Activated T-cell treated with anti-CD3 and anti-CD28 coated beads for 48 hours (primary cell): ENCODE measurements around the gene WDFY2.
A peak's percentile ranks its signal among the peaks of the same experiment; 100 is the strongest.
"Not testable (repeated sequence)": the region's sequence is repeated elsewhere in the genome, so short reads cannot be mapped to it uniquely, and the experiment has no call there.

Experiments used
- DNase-seq: peaks from one replicate; pipeline ENCODE4 v3.0.0-alpha.2; 2020; ENCODE audit warnings: low read depth

WDFY2 gene

DNA sequence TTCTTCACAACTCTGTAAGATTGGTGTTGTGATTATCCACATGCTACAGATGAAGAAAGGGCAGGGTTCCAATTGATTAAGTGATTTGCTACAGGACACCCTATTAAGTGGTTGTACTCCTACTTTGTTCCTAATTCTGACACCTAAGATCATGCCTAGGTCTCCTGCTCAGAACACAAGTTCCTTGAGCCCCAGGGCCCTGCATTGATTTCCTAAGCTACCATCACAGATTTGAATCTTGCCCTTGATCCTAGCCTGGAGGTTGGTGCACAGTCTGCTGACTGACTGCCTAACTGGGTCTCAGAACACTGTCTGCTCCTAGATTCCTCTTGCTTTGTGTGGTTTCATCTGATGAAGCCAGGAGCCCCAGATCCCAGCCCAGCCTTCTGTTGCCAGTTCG, 19.6 kb upstream of the WDFY2 start:
- no peak for DNase-seq

DNA sequence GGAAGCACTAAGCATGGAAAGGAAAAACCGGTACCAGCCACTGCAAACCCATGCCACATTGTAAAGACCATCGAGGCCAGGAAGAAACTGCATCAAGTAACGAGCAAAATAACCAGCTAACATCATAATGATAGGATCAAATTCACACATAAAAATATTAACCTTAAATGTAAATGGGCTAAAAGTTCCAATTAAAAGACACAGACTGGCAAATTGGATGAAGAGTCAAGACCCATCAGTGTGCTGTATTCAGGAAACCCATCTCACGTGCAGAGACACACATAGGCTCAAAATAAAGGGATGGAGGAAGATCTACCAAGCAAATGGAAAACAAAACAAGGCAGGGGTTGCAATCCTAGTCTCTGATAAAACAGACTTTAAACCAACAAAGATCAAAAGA, 15.3 kb upstream of the WDFY2 start:
- DNase-seq = not testable (repeated sequence)

DNA sequence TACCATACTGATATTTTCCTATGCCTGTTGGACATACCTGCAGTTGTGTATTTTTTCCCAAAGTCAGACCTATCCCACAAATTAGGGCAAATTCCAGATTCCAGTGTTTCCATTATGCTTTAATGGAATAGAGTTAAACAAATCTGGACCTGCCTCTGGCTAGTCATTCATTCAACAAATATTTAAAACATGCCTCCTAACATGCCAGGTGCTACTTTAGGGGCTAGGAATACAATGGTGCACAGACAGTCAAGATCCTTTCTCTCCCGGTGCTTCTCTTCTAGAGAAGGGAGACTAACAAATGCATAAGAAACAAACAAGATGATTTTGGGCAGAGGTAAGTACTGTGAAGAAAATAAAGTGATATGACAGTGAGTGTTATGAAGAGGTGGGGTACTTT, 7.5 kb upstream of the WDFY2 start:
- no peak for DNase-seq

DNA sequence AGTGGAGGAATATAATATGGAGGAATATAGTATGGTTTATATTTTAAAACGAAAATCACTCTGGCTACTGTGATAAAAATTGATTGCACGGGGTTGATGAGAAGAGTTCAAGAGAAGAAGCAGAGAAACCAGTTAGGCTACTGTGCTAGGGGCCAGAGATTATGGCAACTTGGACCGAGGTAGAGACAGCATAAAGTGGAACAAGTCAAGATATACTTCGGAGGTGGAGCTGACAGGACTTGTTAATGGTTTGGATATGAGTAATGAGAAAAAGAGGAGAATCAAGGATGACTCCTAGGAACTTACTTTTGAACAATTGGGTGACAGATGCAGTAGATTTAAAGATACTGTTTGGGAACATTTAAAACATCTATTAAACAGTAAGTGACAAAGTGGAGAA, 6.6 kb upstream of the WDFY2 start:
- no peak for DNase-seq

DNA sequence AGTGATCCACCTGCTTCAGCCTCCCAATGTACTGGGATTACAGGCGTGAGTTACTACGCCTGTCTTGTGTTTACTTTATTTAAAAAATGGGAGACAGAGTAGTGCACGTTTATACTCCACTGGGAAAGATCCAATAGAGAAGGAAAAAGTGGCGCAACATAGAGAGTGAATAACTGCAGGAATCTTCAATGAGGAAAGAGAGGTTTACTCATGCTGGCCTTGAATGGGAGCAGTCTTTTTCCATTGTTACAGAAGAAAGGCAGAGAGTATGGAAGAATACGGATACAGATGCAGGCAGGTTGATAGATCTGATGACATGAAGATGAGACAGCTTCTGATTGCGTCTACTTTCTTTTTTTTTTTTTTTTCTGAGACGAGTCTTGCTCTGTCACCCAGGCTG, 4.6 kb upstream of the WDFY2 start:
- DNase-seq = no peak

DNA sequence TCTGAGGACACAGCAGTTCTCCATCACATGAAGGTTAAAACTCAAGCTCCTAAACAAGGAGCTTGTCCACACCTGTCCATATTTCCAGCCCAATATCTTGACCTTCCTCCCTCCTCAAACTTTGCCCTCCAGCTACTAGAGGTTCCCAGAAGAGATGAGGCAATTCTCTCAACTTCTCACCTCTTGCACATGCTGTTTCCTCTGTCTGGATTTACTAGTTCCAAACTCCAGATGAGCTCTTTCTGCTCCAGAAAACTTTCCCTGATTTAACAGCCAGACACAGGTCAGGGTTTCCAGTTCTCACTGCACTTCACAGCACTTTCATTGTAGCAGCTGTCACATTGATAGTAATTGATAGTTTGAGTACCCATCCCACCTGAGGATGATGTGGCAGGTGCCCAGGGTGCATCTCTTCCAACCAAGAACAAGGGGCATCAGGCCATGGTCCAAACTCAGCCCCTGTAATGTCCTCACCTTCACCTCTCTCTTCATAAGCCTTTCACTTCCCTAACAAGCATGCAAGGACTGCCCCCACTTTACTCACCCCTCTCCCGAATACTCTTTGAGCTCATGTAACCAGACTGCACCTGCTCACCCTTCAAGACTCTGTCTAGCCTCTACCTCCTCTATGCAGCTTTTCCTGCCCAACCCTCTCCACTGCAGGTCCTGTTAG, 3.0 kb upstream of the WDFY2 start:
- DNase-seq = no peak

DNA sequence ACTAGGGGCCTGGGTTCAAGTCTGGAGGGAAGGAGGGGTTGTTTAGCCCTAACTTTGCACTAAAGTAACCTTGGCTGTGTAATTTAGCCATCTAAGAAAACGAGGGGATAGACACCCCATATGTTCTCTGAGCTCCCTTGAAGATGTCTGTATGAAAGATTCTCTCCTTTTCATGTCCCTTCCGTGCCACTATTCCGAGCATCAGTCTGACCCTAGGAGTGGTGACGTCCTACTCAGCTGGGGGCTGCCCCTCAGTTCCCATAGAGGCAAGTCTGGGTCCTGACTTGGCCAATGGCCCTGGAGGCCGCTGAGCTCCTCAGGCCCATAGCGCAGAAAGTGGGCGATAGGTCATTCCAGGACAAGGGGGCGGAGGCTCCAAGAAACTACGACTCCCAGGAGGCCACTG, 790 bp upstream of the WDFY2 start:
- DNase-seq = no peak

DNA sequence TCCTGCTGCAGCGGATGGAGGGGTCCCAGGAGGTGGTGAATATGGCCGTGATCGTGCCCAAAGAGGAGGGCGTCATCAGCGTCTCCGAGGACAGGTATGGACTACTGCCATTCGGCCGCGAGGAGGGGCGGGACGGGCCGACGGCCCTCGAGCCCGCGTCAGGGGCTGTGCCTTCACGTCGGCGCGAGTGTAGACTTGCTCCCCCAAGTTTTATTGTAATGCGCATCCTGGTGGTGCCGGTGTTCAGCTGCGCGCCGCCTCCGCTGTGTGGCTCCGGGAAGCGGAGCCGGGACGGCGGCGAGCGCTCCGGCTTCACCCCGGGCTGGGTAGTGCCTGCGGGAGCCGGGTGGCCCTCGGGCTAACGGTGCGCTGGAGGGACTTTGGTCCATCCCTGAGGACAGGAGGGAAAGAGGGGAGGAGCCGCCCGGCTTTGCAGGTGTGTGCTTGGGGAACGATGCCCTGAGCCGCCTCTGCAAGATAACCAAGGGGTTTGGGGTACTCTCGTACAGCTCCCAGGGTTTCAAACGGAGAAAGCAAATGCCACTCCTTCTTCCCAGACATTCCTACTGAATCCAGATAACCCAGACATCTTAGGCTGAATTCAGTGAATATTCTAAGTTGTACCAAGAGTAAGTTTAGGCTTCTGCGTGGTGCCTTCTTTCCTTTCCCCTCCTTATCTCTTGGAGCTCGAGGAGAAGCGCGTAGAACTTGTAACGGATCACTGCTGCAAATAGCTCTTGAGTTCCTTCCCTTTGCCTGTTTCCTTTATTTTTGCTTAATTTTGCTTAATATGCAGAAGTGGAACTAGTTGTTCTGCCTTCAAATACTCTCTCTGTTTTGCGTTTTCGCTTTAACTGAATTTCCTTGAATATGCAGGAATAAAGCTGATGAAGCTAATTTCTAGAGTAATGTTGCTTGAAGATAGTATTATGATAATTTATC, 740 bp downstream of the WDFY2 start:
- peak; percentile 57 for DNase-seq

DNA sequence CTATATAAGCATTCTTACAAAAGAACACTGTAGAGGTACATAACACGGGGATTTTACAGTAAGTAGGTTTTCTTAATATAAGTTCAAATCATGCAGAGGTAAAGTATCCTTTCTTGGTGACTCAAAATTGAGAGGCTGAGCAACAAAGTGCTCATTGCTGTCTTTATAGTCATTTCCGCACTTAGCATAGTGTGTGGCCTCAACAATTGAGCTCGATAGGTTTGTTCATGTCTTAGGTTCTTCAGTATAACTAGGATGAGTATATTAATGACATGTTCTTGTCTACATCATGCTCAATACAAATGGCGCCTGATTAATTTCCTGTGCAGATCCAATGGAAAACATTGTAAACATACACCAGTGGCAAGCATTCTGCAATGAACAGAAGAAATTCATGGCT, 1.4 kb downstream of the WDFY2 start:
- no peak for DNase-seq

DNA sequence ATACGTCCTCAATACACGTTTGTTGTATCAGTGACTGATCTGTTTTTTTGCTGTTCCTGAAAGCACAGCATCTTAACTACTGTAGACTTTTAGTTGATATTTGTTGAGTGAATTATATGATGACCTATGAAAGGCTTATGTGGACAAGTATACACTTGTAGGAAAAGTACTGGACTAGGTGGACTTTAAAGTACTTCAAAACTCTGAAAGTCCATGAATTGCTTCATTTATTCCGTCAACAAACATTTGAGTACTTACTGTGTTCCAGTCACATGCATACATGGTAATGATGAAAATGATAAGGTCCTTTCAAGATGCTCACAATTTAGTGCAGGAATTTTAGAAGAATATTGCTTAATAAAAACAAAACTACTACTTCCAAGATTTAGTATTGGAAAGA, 3.1 kb downstream of the WDFY2 start:
- no peak for DNase-seq

DNA sequence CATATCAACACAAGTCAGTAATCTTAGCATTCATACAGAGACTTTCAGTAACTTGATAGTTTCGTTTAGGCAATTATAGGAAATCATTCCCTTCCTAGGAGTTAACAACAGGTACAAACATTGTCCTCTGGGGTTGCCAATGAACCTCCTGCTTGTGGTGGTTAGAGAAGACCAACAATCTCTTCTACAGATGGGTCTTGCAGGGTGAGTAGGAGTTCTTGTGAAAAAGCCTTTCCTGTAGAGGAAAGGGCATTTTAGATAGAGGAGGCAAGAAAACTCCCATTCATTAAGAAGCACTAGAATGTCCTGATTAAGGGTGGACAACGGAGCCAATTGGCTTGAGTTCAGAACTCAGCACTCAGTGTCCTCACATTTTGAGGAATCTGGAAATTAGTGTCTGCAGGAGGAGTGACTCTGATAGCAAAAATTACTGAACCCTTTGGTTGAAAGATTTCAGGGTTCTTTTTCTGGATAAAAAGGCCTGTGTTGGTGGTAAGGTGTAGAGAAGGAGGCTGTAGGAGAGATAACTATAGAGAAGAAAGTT, 4.2 kb downstream of the WDFY2 start:
- no peak for DNase-seq

DNA sequence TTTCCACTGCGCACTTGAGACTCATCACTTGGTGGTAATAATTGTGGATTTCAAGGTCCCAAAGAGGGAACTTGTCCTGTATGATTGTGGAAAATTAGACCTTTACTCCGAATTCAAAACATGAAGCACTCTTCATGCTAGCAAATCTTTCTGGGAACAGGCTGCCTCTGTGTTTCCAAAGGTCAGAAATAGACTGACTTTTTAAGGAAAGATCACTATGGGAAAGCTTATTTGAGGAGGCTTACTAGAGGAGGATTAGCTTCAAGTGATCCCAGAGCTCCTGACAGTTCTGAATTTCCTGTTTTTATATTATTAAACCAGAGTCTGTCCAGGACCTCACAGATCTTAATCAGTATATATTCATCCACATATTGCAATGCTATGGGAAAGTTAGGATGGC, 5.5 kb downstream of the WDFY2 start:
- DNase-seq = no peak

DNA sequence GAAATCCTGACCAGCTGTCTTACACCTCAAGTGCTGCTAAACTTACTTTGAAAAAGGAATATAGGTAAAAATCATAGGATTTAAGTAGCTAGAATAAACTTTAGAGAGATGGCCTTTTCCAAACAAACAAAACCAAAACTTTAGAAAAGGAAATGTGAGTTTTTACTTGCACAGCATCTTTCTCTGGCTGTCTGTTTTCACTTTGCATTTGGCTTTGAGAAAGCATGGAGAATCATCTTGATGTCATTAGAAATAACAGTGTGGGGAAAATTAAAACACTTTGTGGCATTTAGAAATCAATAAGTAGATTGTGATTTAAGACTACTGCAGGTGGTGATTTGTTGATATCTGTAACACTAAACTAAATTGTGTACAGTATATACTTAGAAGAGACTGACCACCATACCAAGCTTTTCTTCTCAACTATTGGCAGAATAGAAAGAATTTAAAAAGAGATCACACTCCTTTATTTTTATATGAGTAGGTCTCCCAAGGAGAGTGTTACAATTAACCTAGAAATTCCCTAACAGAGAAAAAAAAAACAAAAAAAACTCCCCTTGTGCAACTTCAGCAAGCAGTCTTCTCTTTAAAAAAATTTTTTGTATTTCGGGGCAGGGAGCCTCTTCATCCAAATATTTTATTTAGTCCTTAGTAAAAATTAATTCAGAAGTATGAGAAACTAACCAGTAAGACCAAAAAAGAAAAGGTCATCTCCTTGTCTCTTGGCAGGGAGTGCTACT, 6.1 kb downstream of the WDFY2 start:
- no peak for DNase-seq

DNA sequence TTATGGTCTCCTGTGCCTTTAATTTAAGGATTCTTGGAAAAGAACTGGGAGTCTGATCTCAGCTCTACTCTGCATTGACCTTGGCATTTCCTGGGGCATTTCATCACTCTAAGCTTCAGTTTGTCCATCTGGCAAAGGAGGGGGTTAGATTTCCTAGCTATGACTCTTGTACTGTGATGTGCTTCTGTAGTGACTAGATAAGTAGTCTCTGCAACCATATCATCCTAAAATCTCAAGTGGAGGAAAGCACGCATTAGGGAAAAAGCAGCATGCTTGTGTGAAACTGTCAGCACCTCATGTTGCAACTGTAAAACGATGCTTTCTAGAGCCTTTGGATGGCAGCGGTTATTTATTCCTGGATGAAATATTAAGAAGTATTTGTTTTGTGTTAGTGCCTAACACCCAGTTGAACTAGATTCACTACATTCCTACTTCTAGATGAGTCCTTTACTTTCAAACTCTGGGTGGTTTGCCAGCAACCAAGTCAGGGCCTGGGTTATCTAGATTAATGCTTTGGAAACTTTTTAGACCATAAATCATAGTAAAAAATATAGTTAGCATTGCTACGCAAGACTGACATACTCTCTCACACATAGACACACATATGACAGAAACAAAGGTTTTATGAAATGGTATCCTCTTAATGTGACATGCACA, 6.8 kb downstream of the WDFY2 start:
- no peak for DNase-seq

DNA sequence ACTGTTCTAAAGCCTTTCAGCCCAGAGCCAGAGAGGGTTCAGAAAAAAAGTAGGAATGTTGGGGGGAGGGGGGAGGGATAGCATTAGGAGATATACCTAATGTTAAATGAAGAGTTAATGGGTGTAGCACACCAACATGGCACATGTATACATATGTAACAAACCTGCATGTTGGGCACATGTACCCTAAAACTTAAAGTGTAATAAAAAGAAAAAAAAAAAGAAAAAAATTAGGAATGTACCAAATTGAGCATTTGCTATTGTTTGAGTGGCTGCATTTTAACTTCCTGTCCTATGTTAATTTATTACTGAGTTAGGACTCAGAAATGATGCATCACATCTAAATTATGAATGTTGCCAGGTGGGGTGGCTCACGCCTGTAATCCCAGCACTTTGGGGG, 7.7 kb downstream of the WDFY2 start:
- not testable (repeated sequence) for DNase-seq

DNA sequence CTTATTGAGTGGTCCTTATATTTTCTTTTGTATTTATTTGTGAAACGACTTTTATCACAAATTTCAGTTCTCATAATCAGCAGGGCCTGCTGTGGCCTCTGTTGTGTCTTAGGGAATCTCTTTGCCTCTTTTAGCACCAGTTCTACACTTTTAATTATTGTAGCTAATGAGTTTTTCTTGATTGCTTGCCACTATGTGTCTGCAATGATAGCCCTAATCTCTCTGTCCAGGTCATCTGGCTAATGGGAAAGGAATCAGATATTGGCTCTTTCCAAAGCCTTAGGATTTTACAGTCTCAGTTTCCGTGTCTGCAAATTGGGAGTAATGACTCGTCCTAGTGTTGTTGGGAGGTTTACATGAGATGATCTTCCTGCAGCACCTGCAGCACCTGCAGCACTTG, 10.2 kb downstream of the WDFY2 start:
- no peak for DNase-seq

DNA sequence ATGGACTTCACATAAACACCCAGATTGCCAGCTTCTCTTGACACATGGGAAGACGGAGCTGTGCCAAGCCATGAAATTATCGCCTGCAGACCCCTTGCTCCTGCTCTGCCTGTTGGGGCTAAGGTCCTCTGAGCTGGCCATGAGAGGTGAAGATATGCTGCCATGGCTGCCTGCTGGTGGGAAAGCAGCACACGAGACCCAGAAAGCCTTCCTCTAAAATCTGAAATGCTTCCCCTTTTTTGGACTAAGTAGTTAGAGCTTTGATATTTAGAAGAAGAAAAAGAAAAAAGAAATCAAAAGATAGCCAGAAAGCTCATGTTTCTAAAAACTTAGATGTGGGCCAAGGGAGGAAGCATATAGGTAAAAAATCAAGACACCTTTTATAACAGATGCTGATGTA, 11.2 kb downstream of the WDFY2 start:
- no peak for DNase-seq

DNA sequence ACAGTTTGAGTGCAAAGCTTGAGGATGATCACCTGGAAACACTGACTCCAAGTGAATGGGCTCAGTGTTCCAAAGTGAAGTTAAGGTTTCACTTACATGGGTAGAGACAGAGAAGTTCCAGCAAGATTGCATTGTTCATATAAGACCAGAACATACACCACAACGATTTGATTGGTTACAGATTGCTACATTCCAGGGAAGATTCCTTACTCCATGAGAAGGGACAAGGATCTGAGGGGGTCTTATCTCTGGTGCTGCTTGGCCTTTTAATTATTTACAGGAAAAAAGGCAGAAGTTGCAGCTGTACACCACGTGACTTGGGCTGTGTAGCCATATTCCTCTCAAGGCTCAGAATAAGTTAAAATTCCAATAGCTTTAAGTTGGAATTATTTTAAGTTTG, 12.3 kb downstream of the WDFY2 start:
- no peak for DNase-seq

DNA sequence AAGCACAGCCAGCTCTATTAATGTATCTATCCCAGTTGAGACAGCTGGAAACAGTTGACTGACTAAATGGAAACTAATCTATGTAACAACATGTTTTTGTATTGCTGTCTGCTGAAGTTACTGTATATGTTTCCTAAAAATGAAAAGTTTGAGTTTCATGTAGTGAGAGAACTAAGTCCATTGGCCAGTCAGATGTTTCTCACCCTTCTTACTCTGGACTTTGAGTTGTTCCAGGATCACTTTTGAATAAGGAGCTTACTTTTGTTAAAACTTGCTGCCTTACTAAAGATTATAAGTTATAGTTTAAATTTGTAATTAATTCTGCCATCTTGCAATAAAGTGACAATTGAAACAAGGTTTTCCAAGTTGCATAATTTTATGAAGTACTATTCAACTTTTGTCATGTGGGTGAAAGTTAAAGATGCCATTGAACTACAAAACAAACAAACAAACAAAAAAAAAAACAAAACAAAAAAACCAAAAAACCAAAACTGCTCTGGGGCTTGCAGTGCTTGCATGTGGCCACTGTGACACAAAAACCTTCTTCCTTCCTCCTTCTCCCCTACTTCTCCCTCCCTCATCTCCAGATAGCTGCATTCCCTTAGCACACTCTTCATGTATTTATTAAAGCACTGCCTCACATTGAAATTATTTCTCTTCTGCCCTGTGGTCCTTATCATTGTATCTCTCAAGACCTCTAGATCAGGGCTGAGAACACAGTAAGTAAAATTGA, 15.3 kb downstream of the WDFY2 start:
- no peak for DNase-seq

DNA sequence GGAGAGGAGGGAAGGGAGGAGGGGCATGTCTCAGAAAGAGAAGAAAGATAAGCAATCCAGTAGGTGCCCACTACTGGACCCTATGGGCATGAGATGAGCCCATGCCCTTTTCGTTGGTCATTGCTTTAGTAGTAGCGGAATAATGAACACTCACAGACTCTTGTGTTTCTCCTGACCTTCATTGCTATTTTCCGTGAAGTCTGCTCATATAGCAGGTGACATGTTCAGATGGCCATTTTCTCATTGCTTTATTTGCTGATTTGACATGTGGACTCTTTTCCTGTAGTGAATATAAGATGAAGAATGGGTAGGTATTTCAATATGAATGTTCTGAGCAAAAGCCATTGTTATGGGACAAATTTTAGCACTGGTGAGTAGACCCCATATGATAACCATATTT, 16.4 kb downstream of the WDFY2 start:
- no peak for DNase-seq
